IPS-20b (cell line): ENCODE data around the gene MAU2.
"Not testable (repeated sequence)": the region's sequence is repeated elsewhere in the genome, so short reads cannot be mapped to it uniquely, and the experiment has no call there.

ENCODE experiments used
- H3K27ac ChIP-seq: one replicate; pipeline ENCODE4 v1.5.1; 2013; ENCODE audit warnings: low read length
- H3K27me3 ChIP-seq: 2 replicates; pipeline ENCODE4 v1.6.1; 2013; ENCODE audit warnings: mild to moderate bottlenecking, low read length, inconsistent platforms; ENCODE audit not compliant: insufficient read depth
- H3K36me3 ChIP-seq: 2 replicates; pipeline ENCODE4 v1.6.1; 2013; ENCODE audit warnings: low read depth, mild to moderate bottlenecking, inconsistent platforms, low read length, moderate library complexity; ENCODE audit not compliant: insufficient read depth
- H3K4me1 ChIP-seq: 2 replicates; pipeline ENCODE4 v1.6.1; 2013; ENCODE audit warnings: mild to moderate bottlenecking, control low read depth, inconsistent platforms, low read length, moderate library complexity; ENCODE audit not compliant: insufficient read depth
- H3K4me3 ChIP-seq: 2 replicates; pipeline ENCODE4 v1.5.1; 2013; ENCODE audit warnings: mild to moderate bottlenecking, low read length, inconsistent platforms
- H3K9ac ChIP-seq: 2 replicates; pipeline ENCODE4 v1.6.1; 2013; ENCODE audit warnings: low read depth, mild to moderate bottlenecking, inconsistent platforms, low read length, moderate library complexity
- H3K9me3 ChIP-seq: 2 replicates; pipeline ENCODE4 v1.6.1; 2013; ENCODE audit warnings: mild to moderate bottlenecking, low read depth, low read length, inconsistent platforms; ENCODE audit not compliant: insufficient read depth

MAU2 gene

DNA sequence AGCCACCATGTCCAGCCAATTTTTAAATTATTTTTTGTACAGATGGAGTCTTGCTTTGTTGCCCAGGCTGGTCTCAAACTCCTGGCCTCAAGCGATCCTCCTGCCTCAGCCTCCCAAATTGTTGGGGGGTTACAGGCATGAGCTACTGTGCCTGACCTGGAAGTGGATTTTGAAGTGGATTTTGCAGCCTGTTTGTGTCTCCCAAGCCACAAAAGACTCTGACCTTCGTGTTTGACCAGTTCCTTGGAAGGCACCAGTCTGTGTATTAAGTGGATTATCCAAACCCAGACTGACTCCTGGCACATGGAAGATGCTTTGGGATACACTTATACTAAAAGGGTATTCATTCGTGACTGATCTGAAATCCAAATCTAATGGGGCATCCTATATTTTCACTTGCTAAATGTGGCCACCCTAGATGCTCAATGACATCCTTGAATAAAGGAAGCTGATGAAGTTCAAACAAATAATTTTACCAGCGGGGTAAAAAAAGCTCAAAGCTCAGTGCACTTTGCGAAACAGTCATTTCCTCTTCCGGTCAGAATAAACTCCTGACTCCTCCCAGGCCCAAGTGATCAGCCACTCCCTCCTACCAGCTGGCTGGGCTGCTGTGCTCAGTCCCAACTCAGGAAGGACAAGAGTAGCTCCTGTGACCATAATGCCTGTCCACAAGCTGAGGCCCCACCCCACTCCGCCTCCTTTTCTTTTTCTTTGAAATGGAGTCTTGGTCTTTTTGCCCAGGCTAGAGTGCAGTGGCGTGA is 52.2 kb downstream of the MAU2 start:
- no peaks in the 10 kb centered on the region for H3K27me3 ChIP-seq
- peaks cover 4% of the 10 kb centered on the region; the same call in 1 of the 2 replicates for H3K4me1 ChIP-seq
- no peak overlapping the region for H3K9ac ChIP-seq
- H3K27ac ChIP-seq = no peak overlapping the region
- H3K4me3 ChIP-seq = no peak overlapping the region
- no peaks in the 10 kb centered on the region for H3K9me3 ChIP-seq
- no peaks in the 10 kb centered on the region for H3K36me3 ChIP-seq

DNA sequence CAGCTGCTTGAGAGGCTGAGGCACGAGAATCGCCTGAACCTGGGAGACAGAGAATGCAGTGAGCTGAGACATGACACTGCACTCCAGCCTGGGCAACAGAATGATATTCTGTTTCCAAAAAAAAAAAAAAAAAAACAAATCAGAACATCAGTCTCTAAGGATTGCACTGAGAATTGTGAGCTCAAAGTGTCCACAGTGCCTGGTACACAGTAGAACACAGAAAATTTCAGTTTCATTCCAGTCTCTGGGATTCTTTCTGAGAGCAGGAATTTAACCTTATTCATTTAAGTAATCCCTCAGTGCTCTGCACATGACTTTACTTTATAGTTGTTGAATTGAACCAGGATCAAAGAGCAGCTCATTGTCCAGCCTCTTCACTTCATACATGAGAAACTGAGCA is 58.9 kb downstream of the MAU2 start:
- no peak overlapping the region for H3K9ac ChIP-seq
- no peaks in the 10 kb centered on the region for H3K9me3 ChIP-seq
- H3K4me3 ChIP-seq = no peak overlapping the region
- H3K36me3 ChIP-seq = no peaks in the 10 kb centered on the region
- H3K27me3 ChIP-seq = peaks cover 3% of the 10 kb centered on the region; the same call in 1 of the 2 replicates
- H3K27ac ChIP-seq = no peak overlapping the region
- H3K4me1 ChIP-seq = peaks cover 4% of the 10 kb centered on the region; the same call in 1 of the 2 replicates

DNA sequence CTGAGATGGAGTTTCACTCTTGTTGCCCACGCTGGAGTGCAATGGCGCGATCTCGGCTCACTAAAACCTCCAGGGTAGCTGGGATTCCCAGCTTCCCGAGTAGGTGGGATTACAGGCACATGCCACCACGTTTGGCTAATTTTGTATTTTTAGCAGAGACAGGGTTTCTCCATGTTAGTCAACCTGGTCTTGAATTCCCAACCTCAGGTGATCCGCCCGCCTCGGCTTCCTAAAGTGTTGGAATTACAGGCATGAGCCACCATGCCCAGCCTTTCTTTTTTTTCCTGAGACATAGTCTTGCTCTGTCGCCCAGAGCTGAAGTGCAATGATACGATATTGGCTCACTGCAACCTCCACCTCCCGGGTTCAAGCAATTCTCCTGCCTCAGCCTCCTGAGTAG is 59.7 kb downstream of the MAU2 start:
- not testable (repeated sequence) for H3K27me3 ChIP-seq, H3K9me3 ChIP-seq, H3K36me3 ChIP-seq, H3K27ac ChIP-seq, H3K4me1 ChIP-seq, H3K9ac ChIP-seq, H3K4me3 ChIP-seq

DNA sequence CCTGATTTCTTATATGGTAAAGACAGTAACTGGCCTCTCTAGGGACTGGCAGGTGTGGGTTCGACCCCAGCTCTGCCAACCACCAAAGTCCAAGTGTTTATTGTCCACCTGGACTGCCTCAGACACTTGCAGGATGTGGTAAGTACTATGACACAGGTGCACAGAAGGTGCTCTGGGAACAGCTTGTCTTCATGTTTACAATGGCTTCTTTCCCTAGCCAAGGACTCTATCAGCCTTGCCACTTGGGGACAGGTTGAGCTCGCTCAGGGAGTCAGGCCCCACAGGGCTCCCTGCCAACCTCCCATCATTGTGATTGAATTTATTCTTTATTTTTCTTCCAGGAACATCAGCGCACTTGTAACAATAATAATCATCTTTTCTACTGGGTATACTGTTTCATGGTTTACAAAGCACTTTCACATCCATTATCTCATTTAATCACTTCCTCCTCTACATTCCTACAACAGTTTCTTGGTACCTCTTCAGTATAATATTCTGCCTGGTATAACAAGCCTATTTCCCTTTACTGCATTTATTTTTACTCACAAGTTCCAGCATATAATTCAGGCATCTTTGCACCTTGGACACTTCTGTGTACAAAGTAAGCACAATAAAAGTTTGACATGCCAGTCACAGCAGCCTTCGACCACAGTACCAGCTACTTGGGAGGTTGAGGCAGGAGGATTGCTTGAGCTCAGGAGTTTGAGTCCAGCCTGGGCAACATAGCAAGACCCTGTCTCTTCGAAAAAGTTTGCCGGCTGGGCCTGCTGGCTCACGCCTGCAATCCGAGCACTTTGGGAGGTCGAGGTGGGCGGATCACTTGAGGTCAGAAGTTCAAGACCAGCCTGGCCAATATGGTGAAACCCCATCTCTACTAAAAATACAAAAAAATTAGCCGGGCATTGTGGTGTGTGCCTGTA is 60.6 kb downstream of the MAU2 start:
- H3K4me1 ChIP-seq = peaks cover 7% of the 10 kb centered on the region; the same call in 1 of the 2 replicates
- H3K9ac ChIP-seq = no peak overlapping the region
- H3K27ac ChIP-seq = no peak overlapping the region

DNA sequence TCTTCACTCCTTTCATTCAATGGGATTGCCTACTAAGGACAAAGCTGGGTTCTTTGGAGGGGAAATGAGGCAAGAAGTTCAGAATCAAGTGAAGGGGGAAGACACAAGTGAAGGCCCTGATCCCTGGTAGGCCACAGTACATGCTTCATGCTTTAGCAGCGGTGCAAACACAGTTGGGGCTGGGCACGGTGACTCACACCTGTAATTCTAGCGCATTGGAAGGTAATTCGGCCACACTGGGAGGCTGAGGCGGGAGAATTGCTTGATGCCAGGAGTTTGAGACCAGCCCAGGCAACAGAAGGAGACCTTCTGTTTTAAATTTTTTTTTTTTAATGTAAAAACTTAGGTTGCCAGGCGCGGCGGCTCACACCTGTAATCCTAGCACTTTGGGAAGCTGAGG is 61.5 kb downstream of the MAU2 start:
- Histone ChIP-seq H3K36me3 (no peaks in the 10 kb centered on the region), H3K4me1 (peaks cover 14% of the 10 kb centered on the region; the same call in 1 of the 2 replicates), H3K9me3 (no peaks in the 10 kb centered on the region), H3K27me3 (peaks cover 7% of the 10 kb centered on the region; the same call in 1 of the 2 replicates), H3K4me3 (no peak overlapping the region), H3K27ac (no peak overlapping the region), H3K9ac (no peak overlapping the region)

More for the DNA sequence above, 60.6 kb downstream of the MAU2 start:
- Histone ChIP-seq H3K27me3 (peaks cover 7% of the 10 kb centered on the region; the same call in 1 of the 2 replicates), H3K36me3 (no peaks in the 10 kb centered on the region), H3K9me3 (no peaks in the 10 kb centered on the region), H3K4me3 (no peak overlapping the region)

DNA sequence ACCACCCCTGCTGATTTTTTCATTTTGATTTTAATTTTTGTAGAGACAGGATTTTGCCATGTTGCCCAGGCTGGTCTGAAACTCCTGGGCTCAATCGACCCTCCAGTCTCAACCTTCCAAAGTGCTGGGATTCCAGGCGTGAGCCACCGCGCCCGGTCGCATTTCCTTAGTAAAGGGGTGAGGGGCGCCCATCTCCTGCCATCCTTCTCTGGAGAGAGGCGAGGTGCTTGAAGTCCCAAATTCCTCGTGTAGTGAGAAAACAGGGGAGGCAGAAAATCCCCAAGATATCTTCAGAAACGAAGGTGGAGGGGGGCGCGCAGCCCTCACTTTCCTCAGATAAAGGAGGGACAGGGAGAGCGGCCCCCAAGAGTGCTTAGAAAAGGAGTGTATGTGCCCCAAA is 63.9 kb downstream of the MAU2 start:
- no peaks in the 10 kb centered on the region for H3K9me3 ChIP-seq
- no peaks in the 10 kb centered on the region for H3K36me3 ChIP-seq
- H3K4me3 ChIP-seq = peak overlapping the region; percentile 61
- H3K9ac ChIP-seq = peak overlapping the region; percentile 83; the same call in 1 of the 2 replicates
- no peak overlapping the region for H3K27ac ChIP-seq
- H3K27me3 ChIP-seq = peaks cover 7% of the 10 kb centered on the region; the same call in 1 of the 2 replicates
- H3K4me1 ChIP-seq = peaks cover 16% of the 10 kb centered on the region

DNA sequence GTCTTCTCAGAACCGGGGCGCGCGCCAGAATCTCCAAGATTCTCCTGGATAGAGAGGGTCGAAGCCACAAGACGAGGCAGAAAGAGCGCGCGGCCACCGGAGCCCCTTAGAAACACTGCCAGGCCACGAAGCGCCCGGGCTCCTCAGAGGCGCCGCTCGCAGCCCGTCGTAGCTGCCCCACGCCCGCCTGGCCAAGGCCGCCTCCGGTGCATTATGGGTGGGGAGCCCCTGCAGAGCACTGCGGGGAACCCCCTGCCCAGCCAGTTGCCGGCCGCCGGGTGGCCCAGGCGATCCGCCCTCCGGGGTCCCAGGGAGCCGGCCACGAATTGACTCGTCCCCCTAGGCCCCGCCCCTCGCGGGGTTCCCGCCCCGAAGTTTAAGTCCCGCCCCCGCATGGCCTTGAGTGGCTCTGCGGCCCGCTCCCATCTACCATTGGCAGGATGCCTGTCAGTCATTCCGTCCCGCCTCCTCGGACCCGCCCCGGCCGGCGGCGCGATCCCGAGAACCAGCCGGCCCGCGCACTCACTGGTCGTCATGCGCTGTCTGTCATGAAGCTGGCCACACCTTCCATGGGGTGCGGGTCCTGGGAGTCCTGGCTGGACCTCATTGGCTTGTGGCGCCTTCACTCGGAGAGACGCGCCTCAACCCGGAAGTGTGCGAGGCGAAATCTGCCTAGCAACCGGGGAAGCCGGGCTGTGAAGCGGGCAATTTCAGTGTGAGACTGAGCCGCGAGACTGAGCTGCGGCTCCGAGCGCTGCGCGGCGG is 64.7 kb downstream of the MAU2 start:
- H3K9ac ChIP-seq = peak overlapping the region; percentile 83; the same call in 1 of the 2 replicates
- H3K9me3 ChIP-seq = no peaks in the 10 kb centered on the region
- no peak overlapping the region for H3K27ac ChIP-seq
- peaks cover 7% of the 10 kb centered on the region; the same call in 1 of the 2 replicates for H3K27me3 ChIP-seq
- peak overlapping the region; percentile 90 for H3K4me3 ChIP-seq
- H3K4me1 ChIP-seq = peaks cover 16% of the 10 kb centered on the region
- H3K36me3 ChIP-seq = no peaks in the 10 kb centered on the region

DNA sequence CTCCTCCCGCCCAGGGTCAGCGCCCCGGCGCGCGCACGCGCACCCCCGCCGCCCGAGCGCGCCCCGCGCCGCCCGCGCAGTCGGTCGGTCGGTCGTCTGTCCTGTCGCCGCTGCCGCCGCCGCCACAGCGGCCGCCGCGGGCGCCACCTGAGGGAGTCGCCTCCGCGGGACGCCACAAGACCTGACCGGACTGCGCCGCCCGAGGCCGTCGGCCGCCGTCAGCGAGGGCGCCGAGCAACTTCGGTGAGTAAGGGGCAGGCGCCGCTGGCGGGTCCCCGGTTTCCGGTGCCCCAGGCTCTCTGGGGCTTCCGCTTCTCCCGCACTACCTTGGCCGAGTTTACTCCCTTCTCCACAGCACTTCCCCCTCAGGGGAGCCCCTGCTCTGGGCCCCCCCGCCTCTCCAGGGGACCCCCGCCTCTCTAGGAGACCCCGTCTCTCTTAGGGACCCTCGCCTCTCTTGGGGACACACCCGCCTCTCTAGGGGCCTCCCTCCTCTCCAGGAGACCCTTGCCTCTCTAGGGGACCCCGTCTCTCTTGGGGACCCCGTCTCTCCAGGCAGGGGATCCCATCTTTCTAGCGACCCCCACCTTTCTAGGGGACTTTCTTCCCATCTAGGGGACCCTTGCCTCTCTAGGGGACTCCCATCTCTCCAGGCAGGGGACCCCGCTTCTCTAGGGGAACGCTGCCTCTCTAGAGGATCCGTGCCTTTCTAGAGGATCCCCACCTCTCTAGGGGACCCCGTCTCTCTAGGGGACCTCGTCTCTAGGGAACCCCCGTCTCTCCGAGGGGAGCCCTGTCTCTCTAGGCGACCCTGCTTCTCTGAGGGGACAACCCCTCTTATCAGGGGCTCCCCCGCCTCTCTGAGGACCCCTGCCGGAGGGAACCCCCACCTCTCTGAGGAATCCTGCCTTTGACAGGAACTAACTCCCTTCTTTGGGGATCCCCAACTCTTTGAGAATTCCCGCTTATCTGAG is 65.6 kb downstream of the MAU2 start:
- Histone ChIP-seq H3K4me3 (peak overlapping the region; percentile 90), H3K27ac (no peak overlapping the region), H3K9ac (peak overlapping the region; percentile 95), H3K27me3 (peaks cover 7% of the 10 kb centered on the region; the same call in 1 of the 2 replicates), H3K9me3 (no peaks in the 10 kb centered on the region), H3K36me3 (no peaks in the 10 kb centered on the region), H3K4me1 (peaks cover 16% of the 10 kb centered on the region)

DNA sequence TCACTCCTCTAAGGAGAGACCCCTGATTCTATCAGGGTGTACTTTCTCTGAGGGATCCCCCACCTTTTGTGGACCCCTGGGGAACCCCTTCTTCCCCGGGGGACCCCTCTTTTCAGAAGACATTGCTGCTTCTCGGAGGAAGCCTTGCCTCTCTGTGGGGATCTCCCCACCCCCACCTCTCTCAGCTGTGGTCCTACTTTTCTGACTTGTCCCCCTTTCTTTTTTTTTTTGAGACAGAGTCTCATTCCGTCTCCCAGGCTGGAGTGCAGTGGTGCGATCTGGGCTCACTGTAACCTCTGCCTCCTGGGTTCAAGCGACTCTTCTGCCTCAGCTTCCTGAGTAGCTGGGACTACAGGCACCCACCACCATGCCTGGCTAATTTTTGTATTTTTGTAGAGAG is 66.5 kb downstream of the MAU2 start:
- H3K4me3 ChIP-seq = peak overlapping the region; percentile 90; the same call in 1 of the 2 replicates
- peaks cover 7% of the 10 kb centered on the region; the same call in 1 of the 2 replicates for H3K27me3 ChIP-seq
- H3K4me1 ChIP-seq = peaks cover 16% of the 10 kb centered on the region
- no peaks in the 10 kb centered on the region for H3K36me3 ChIP-seq
- H3K27ac ChIP-seq = no peak overlapping the region
- H3K9me3 ChIP-seq = no peaks in the 10 kb centered on the region
- peak overlapping the region; percentile 95; the same call in 1 of the 2 replicates for H3K9ac ChIP-seq
